HepG2 (cell line): ENCODE results near the gene ZNF618. TPM values are rescaled to one million over a fixed set of nuclear protein-coding genes. Genes with fewer than 3 reads are reported as not detected.

Source experiments
- ATAC-seq: fragments of 200-7000 bp; cut with Tn5 transposase; 3 replicates; pipeline ENCODE4 v1.9.1; 2020; ENCODE audit warnings: mild to moderate bottlenecking, moderate library complexity
- BruUV-seq: library from RNA; stranded (reverse); fragments of 400-500 nt; replicated peaks from 2 replicates; lab custom pipeline; 2021; lab: Mats Ljungman, UMichigan
- CTCF ChIA-PET: fragments of 300-600 bp; formaldehyde crosslinking; extraction: SDS; loops from one replicate; lab custom pipeline; 2021; ENCODE audit warnings: low total read pairs, inconsistent platforms, low intra/inter-chr PET ratio; lab: Yijun Ruan, JAX
- POLR2A ChIA-PET: fragments of 350-600 bp; sonication (Branson Sonifier 250); formaldehyde crosslinking; loops from one replicate; lab custom pipeline; 2020; ENCODE audit warnings: antibody characterized with exemption, inconsistent platforms; lab: Yijun Ruan, JAX
- DNase-seq: peaks from one replicate; pipeline ENCODE4 v3.0.0-alpha.2; 2015; ENCODE audit warnings: low spot score
- FAIRE-seq: peaks from 3 replicates; lab custom pipeline; 2011; peaks lifted over from hg19 to GRCh38; lab: Jason Lieb, UNC
- H2AFZ ChIP-seq: one replicate; pipeline ENCODE4 v1.6.1; 2011; ENCODE audit warnings: low read length, inconsistent platforms
- H3K27ac ChIP-seq: fragments of 300-600 bp; 3 replicates; pipeline ENCODE4 v1.8.0; 2011; ENCODE audit warnings: mixed run types, mild to moderate bottlenecking, mixed read lengths, low read length, inconsistent platforms; ENCODE audit not compliant: insufficient read depth; ENCODE audit errors: extremely low read length
- H3K27me3 ChIP-seq, 2 experiments: fragments of 200-600 bp in 1 of 2; 2 replicates in 1 of 2; 3 replicates in 1 of 2; pipeline versions ENCODE4 v1.6.0 to v1.8.0; 2011; ENCODE audit warnings: low read length in 2 of 2, mild to moderate bottlenecking in 2 of 2, moderate library complexity in 2 of 2, inconsistent platforms in 1 of 2; ENCODE audit not compliant: insufficient read depth in 2 of 2, control insufficient read depth in 1 of 2
- H3K36me3 ChIP-seq, 2 experiments: fragments of 200-600 bp in 1 of 2; replicated peaks in 1 of 2; 2 replicates in 1 of 2; 3 replicates in 1 of 2; pipeline versions ENCODE4 v1.5.1 to v1.8.0; 2011; ENCODE audit warnings: low read length in 2 of 2, inconsistent platforms in 1 of 2; ENCODE audit not compliant: insufficient read depth in 2 of 2, control insufficient read depth in 1 of 2
- H3K4me1 ChIP-seq: 2 replicates; pipeline ENCODE4 v1.5.1; 2012; ENCODE audit warnings: low read length, inconsistent platforms; ENCODE audit not compliant: insufficient read depth
- H3K4me2 ChIP-seq: 2 replicates; pipeline ENCODE4 v1.6.0; 2011; ENCODE audit warnings: low read depth, low read length, inconsistent platforms
- H3K4me3 ChIP-seq, 3 experiments: fragments of 200-600 bp in 1 of 3; sonication (generic), shearing (Covaris generic) in 1 of 3; replicated peaks in 1 of 3; 2 replicates each; pipeline ENCODE4 v1.5.1; 2011 to 2016; ENCODE audit warnings: low read length in 3 of 3, inconsistent platforms in 2 of 3, low read depth in 2 of 3, mild to moderate bottlenecking in 2 of 3, control low read depth in 1 of 3, mixed read lengths in 1 of 3; ENCODE audit not compliant: insufficient read depth in 1 of 3
- H3K79me2 ChIP-seq: one replicate; pipeline ENCODE4 v1.6.1; 2011; ENCODE audit warnings: low read length, inconsistent platforms; ENCODE audit not compliant: insufficient read depth
- H3K9ac ChIP-seq: 2 replicates; pipeline ENCODE4 v1.6.0; 2011; ENCODE audit warnings: mild to moderate bottlenecking, low read depth, low read length, inconsistent platforms; ENCODE audit not compliant: insufficient read depth
- H3K9me3 ChIP-seq: 2 replicates; pipeline ENCODE4 v1.5.1; 2012; ENCODE audit warnings: mild to moderate bottlenecking, low read length
- H4K20me1 ChIP-seq: 2 replicates; pipeline ENCODE4 v1.6.0; 2011; ENCODE audit warnings: inconsistent platforms, mild to moderate bottlenecking, low read length, moderate library complexity; ENCODE audit not compliant: insufficient read depth
- AGO2 ChIP-seq: fragments of 200-400 bp; formaldehyde crosslinking; optimal IDR thresholded peaks from 2 replicates; pipeline ENCODE3; 2017; ENCODE audit warnings: mild to moderate bottlenecking, low read depth, low read length, moderate library complexity
- CHD4 ChIP-seq: fragments of 200-600 bp; sonication (generic); IDR thresholded peaks from 2 replicates; pipeline ENCODE4 v1.7.0; 2017; ENCODE audit warnings: mild to moderate bottlenecking, low read length, borderline replicate concordance
- HNF4A ChIP-seq: sonication (generic); formaldehyde crosslinking; IDR thresholded peaks from 2 replicates; pipeline ENCODE4 v1.4.0; 2020; ENCODE audit warnings: missing genetic modification reagents
- HOXD1 ChIP-seq: sonication (generic); formaldehyde crosslinking; IDR thresholded peaks from 2 replicates; pipeline ENCODE4 v1.5.0; 2020; ENCODE audit warnings: missing genetic modification reagents
- ISX ChIP-seq: sonication (generic); formaldehyde crosslinking; conservative IDR thresholded peaks from 2 replicates; pipeline ENCODE4 v1.5.0; 2020; ENCODE audit warnings: missing genetic modification reagents
- MIXL1 ChIP-seq: IDR thresholded peaks from 2 replicates; pipeline ENCODE4 v1.6.1; 2016
- MZF1 ChIP-seq: sonication (generic); formaldehyde crosslinking; IDR thresholded peaks from 2 replicates; pipeline ENCODE4 v1.8.1; 2023; ENCODE audit warnings: mild to moderate bottlenecking, missing genetic modification reagents, borderline replicate concordance
- NFYC ChIP-seq: IDR thresholded peaks from 2 replicates; pipeline ENCODE4 v1.6.1; 2016; ENCODE audit warnings: missing genetic modification reagents, missing compliant biosample characterization
- ONECUT2 ChIP-seq: sonication (generic); formaldehyde crosslinking; IDR thresholded peaks from 2 replicates; pipeline ENCODE4 v1.4.0; 2020; ENCODE audit warnings: missing genetic modification reagents
- SMAD3 ChIP-seq: sonication (generic); formaldehyde crosslinking; IDR thresholded peaks from 2 replicates; pipeline ENCODE4 v1.4.0; 2020; ENCODE audit warnings: missing genetic modification reagents
- TRAFD1 ChIP-seq: sonication (generic); formaldehyde crosslinking; IDR thresholded peaks from 2 replicates; pipeline ENCODE4 v1.5.1; 2020; ENCODE audit warnings: missing genetic modification reagents, mild to moderate bottlenecking, borderline replicate concordance
- ZMYM4 ChIP-seq: sonication (generic); formaldehyde crosslinking; IDR thresholded peaks from 2 replicates; pipeline ENCODE4 v1.8.1; 2023; ENCODE audit warnings: mild to moderate bottlenecking, missing genetic modification reagents
- ZNF282 ChIP-seq: fragments of 450-650 bp; IDR thresholded peaks from 2 replicates; pipeline ENCODE4 v1.6.1; 2018; ENCODE audit not compliant: partially characterized antibody
- ZNF446 ChIP-seq: sonication (generic); formaldehyde crosslinking; IDR thresholded peaks from 2 replicates; pipeline ENCODE4 v1.5.0; 2020; ENCODE audit warnings: mild to moderate bottlenecking, missing genetic modification reagents
- ZNF468 ChIP-seq: sonication (generic); formaldehyde crosslinking; IDR thresholded peaks from 2 replicates; pipeline ENCODE4 v1.8.0; 2022; ENCODE audit warnings: mild to moderate bottlenecking, moderate library complexity, missing genetic modification reagents
- ZNF724P ChIP-seq: sonication (generic); formaldehyde crosslinking; IDR thresholded peaks from 2 replicates; pipeline ENCODE4 v1.8.0; 2022; ENCODE audit warnings: missing genetic modification reagents, borderline replicate concordance
- ZNF816 ChIP-seq: sonication (generic); formaldehyde crosslinking; IDR thresholded peaks from 2 replicates; pipeline ENCODE4 v1.8.0; 2022; ENCODE audit warnings: missing genetic modification reagents, mild to moderate bottlenecking, borderline replicate concordance
- ZSCAN21 ChIP-seq: sonication (generic); formaldehyde crosslinking; IDR thresholded peaks from 2 replicates; pipeline ENCODE4 v1.8.0; 2022; ENCODE audit warnings: mild to moderate bottlenecking, missing genetic modification reagents, moderate library complexity, borderline replicate concordance
- WGBS: methylation state at CpG from one replicate; pipeline ENCODE4 v1.1.6; 2017; ENCODE audit warnings: low lambda C conversion rate; 5-methylcytosine and 5-hydroxymethylcytosine counted together
- in situ Hi-C: cut with HindIII; loops from 2 replicates; pipeline ENCODE4 v1.10.0; 2017; ENCODE audit warnings: low pct_unique_long_range_greater_than_20kb; ENCODE audit not compliant: extremely low pct_ligation_motif_present
- intact Hi-C: fragments of 100-400 bp; cut with micrococcal nuclease; formaldehyde crosslinking; loops from one replicate; pipeline ENCODE4 v1.10.0; 2022; ENCODE audit not compliant: unreplicated experiment
- polyA plus RNA-seq, 8 experiments: library from polyadenylated mRNA; depleted of rRNA in 3 of 8; stranded (reverse) in 7 of 8; unstranded in 1 of 8; fragments of >200 nt; fragmentation: Illumina TruSeq in 4 of 8; extraction: Trizol in 4 of 8; gene quantifications; 2 replicates each; pipeline versions ENCODE4 v1.2.1 to v1.2.3, GENCODE V29; 2011 to 2016; ENCODE audit warnings: low read depth in 4 of 8, missing spikeins in 1 of 8, mixed read lengths in 1 of 8; ENCODE audit not compliant: insufficient read depth in 1 of 8
- total RNA-seq, 5 experiments: library from RNA; depleted of rRNA; stranded (reverse); fragments of >200 nt; fragmentation: Illumina TruSeq; extraction: Trizol; gene quantifications; 2 replicates each; pipeline ENCODE4 v1.2.3, GENCODE V29; 2016; ENCODE audit warnings: low read depth in 1 of 5

ZNF618 gene
- total and polyA plus RNA-seq, 2 of the 13 experiments (the other 11 are each of a cell fraction or from before 2014, with no cell fraction given), result 0.07 TPM

GRCh38 chr9:114000063-114000454 lies 124.0 kb downstream of the ZNF618 start:
- no TSS peak for BruUV-seq

More at GRCh38 chr9:114000063-114000454, 124.0 kb downstream of the ZNF618 start:
- FAIRE-seq, result no peak
- no peak overlapping the region for H3K4me2 ChIP-seq
- H3K36me3 ChIP-seq, result no peaks in the 10 kb centered on the region
- POLR2A ChIA-PET, result no interaction called here
- CTCF ChIA-PET, result no interaction called here
- no peak overlapping the region for H2AFZ ChIP-seq
- no peaks in the 10 kb centered on the region for H3K79me2 ChIP-seq
- no peaks in the 10 kb centered on the region for H3K9me3 ChIP-seq
- no peak overlapping the region for H3K27ac ChIP-seq
- intact Hi-C loops, result no loop called here
- H3K27me3 ChIP-seq, result peaks cover 0 to 12% of the 10 kb centered on the region in 2 experiments; a peak in 1 of 5 replicates
- DNase-seq, result no peak
- no peak for TF ChIP-seq CHD4
- no peak for TF ChIP-seq SMAD3
- no peak for TF ChIP-seq HOXD1 (CRISPR knock-in tag)
- no peak for TF ChIP-seq ZNF282
- TF ChIP-seq AGO2, result no peak
- TF ChIP-seq ZNF816 (CRISPR knock-in tag), result no peak
- no peak for TF ChIP-seq ZNF446 (CRISPR knock-in tag)
- TF ChIP-seq ZSCAN21 (CRISPR knock-in tag), result no peak
- TF ChIP-seq MIXL1, result no peak
- no peak for TF ChIP-seq ONECUT2 (CRISPR knock-in tag)
- no peak for TF ChIP-seq ZNF468
- TF ChIP-seq HNF4A (CRISPR knock-in tag), result no peak
- TF ChIP-seq ZMYM4 (CRISPR knock-in tag), result no peak
- no peak for TF ChIP-seq ZNF724P (CRISPR knock-in tag)
- no peak for TF ChIP-seq ISX (CRISPR knock-in tag)
- no peak for TF ChIP-seq NFYC (CRISPR knock-in tag)
- no peak for TF ChIP-seq MZF1 (CRISPR knock-in tag)
- TF ChIP-seq TRAFD1 (CRISPR knock-in tag), result no peak
- ATAC-seq, result no peak
- H3K4me3 ChIP-seq, result no peak overlapping the region
- H3K9ac ChIP-seq, result no peak overlapping the region
- WGBS, result 53% methylated on average over 13 of the region's 13 CpGs
- H3K4me1 ChIP-seq, result no peaks in the 10 kb centered on the region
- H4K20me1 ChIP-seq, result no peaks in the 10 kb centered on the region
- in situ Hi-C loops, result no loop called here
